Measurements from ENCODE around the gene DNM3.

The DNM3 gene

GRCh38 chr1:172119184-172119583 lies 277.9 kb downstream of the DNM3 start:
- no peak for DNase-seq

GRCh38 chr1:172120381-172120780 lies 279.1 kb downstream of the DNM3 start:
- DNase-seq = no peak

- DNase-seq = no peak
Observed at GRCh38 chr1:172121081-172121717, 279.9 kb downstream of the DNM3 start.

GRCh38 chr1:172122381-172122780 lies 281.1 kb downstream of the DNM3 start:
- DNase-seq = no peak

GRCh38 chr1:172125250-172125649 lies 284.0 kb downstream of the DNM3 start:
- no peak for DNase-seq

GRCh38 chr1:172125812-172126430 lies 284.6 kb downstream of the DNM3 start:
- DNase-seq = no peak

GRCh38 chr1:172132836-172133235 lies 291.5 kb downstream of the DNM3 start:
- DNase-seq = no peak

- DNase-seq = no peak
Observed at GRCh38 chr1:172134087-172134731, 292.9 kb downstream of the DNM3 start.

GRCh38 chr1:172135076-172135672 lies 293.9 kb downstream of the DNM3 start:
- no peak for DNase-seq

- DNase-seq = no peak
Observed at GRCh38 chr1:172135978-172136610, 294.8 kb downstream of the DNM3 start.

GRCh38 chr1:172136925-172137324 lies 295.6 kb downstream of the DNM3 start:
- DNase-seq = no peak

- DNase-seq = no peak
Observed at GRCh38 chr1:172137703-172138454, 296.6 kb downstream of the DNM3 start.

GRCh38 chr1:172138634-172139033 lies 297.3 kb downstream of the DNM3 start:
- no peak for DNase-seq

GRCh38 chr1:172139196-172139595 lies 297.9 kb downstream of the DNM3 start:
- no peak for DNase-seq

- no peak for DNase-seq
Observed at GRCh38 chr1:172140072-172140471, 298.8 kb downstream of the DNM3 start.

GRCh38 chr1:172140591-172140990 lies 299.3 kb downstream of the DNM3 start:
- no peak for DNase-seq

GRCh38 chr1:172141341-172141881 lies 300.1 kb downstream of the DNM3 start:
- DNase-seq = no peak

GRCh38 chr1:172142324-172142723 lies 301.0 kb downstream of the DNM3 start:
- DNase-seq = no peak

- DNase-seq = no peak
Observed at GRCh38 chr1:172143384-172144055, 302.2 kb downstream of the DNM3 start.

- no peak for DNase-seq
Observed at GRCh38 chr1:172144445-172145061, 303.3 kb downstream of the DNM3 start.

GRCh38 chr1:172145231-172145651 lies 303.9 kb downstream of the DNM3 start:
- no peak for DNase-seq

All from GDM1 (cell line).